Mesothelial cell of epicardium (in vitro differentiated cells): Measurements from ENCODE around the gene REPIN1. TPM values are rescaled to one million over a fixed set of nuclear protein-coding genes. Genes with fewer than 3 reads are reported as not detected.
A peak's percentile ranks its signal among the peaks of the same experiment; 100 is the strongest.

Source experiments
- DNase-seq, 2 experiments: peaks; one replicate each; pipeline ENCODE4 v3.0.0; 2021; ENCODE audit warnings: low spot score in 2 of 2; ENCODE audit not compliant: unreplicated experiment in 2 of 2
- H3K27ac Mint-ChIP-seq: 2 replicates; pipeline ENCODE4 v1.8.0; 2021; ENCODE audit warnings: mixed read lengths
- H3K27me3 Mint-ChIP-seq: 2 replicates; pipeline ENCODE4 v1.8.0; 2021; ENCODE audit warnings: low read depth, mixed read lengths
- H3K36me3 Mint-ChIP-seq: 2 replicates; pipeline ENCODE4 v1.8.0; 2021; ENCODE audit warnings: mixed read lengths
- H3K4me1 Mint-ChIP-seq: 2 replicates; pipeline ENCODE4 v1.8.0; 2021; ENCODE audit warnings: mixed read lengths
- H3K4me3 Mint-ChIP-seq: 2 replicates; pipeline ENCODE4 v1.8.0; 2021; ENCODE audit warnings: mild to moderate bottlenecking, moderate library complexity, mixed read lengths
- H3K9me3 Mint-ChIP-seq: 2 replicates; pipeline ENCODE4 v1.8.0; 2021; ENCODE audit warnings: mixed read lengths
- CTCF ChIP-seq: fragments of 200-600 bp; sonication (generic); IDR thresholded peaks from one replicate; pipeline ENCODE4 v1.5.0; 2021; ENCODE audit warnings: antibody characterized with exemption; ENCODE audit not compliant: unreplicated experiment
- total RNA-seq: library from RNA; stranded (reverse); gene quantifications from 3 replicates; pipeline ENCODE4 v1.2.1, GENCODE V29; 2021

The REPIN1 gene
- total RNA-seq, 1 donor from 2014 or later, result 148 TPM

DNA sequence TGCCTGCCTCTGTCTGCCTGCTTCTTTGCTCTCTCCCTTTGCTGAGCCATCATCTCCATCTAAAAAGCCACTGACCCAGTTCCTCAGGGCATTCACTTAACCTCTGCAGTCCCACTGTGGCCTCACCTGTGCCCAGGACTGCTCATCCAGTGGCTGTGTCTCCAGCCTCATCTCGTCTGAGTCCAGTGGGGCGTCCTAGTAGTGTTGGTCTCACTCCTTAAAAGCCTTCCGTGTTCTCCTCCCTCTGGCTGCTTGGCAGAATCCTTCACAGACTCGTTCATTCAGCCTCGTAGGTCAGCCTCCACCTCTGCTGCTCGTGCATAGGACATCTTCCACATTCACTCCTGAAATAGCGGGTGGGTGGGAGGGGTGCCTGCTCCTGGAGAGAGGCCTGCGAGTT, 34.5 kb upstream of the REPIN1 start:
- H3K9me3 Mint-ChIP-seq, result no peaks in the 10 kb centered on the region
- peaks cover 9% of the 10 kb centered on the region for H3K4me1 Mint-ChIP-seq
- H3K36me3 Mint-ChIP-seq, result no peaks in the 10 kb centered on the region
- DNase-seq, result no peak
- no peaks in the 10 kb centered on the region for H3K27me3 Mint-ChIP-seq
- TF ChIP-seq CTCF, result no peak
- no peak overlapping the region for H3K4me3 Mint-ChIP-seq
- H3K27ac Mint-ChIP-seq, result no peak overlapping the region

GRCh38 chr7:150335108-150335773, 33.4 kb upstream of the REPIN1 start:
- no peaks in the 10 kb centered on the region for H3K9me3 Mint-ChIP-seq
- H3K4me3 Mint-ChIP-seq, result no peak overlapping the region
- peak overlapping the region; percentile 82 for H3K27ac Mint-ChIP-seq
- H3K27me3 Mint-ChIP-seq, result peaks cover 11% of the 10 kb centered on the region
- peaks cover 20% of the 10 kb centered on the region for H3K4me1 Mint-ChIP-seq
- no peaks in the 10 kb centered on the region for H3K36me3 Mint-ChIP-seq
- DNase-seq, result no peak
- no peak for TF ChIP-seq CTCF

DNA sequence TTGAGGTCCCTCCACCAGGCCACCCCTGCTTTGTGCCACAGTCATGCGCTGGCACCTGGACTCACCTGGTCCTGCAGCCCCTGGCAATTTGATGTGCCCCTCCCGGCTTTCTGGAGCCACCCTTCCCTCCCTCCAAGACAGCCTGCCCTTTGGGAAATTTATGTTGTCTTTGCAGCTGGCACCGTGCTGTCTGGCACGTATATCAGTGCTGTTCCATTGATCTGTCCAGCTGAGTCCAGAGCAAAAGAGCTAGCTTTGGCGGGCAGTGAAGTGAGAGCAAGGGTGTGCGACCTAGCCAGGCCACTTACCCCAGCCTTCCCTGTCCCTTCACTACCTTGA, 32.9 kb upstream of the REPIN1 start:
- H3K27ac Mint-ChIP-seq, result no peak overlapping the region
- peaks cover 14% of the 10 kb centered on the region for H3K27me3 Mint-ChIP-seq
- peaks cover 23% of the 10 kb centered on the region for H3K4me1 Mint-ChIP-seq

DNA sequence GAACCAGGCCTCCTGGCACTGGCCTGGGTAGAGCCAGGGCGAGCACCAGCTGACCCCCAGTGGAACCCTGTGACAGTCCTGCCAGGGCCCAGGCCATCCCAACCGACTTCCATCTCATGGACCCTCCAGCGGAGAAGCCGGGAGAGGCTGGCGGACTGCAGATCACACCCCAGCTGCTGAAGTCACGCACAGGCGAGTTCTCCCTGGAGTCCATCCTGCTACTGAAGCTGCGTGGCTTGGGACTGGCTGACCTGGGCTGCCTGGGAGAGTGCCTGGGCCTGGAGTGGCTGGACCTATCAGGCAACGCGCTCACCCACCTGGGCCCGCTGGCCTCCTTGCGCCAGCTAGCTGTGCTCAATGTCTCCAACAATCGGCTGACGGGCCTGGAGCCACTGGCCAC, 31.9 kb upstream of the REPIN1 start:
- peaks cover 26% of the 10 kb centered on the region for H3K4me1 Mint-ChIP-seq
- DNase-seq, result no peak
- H3K9me3 Mint-ChIP-seq, result no peaks in the 10 kb centered on the region
- H3K4me3 Mint-ChIP-seq, result no peak overlapping the region
- no peak overlapping the region for H3K27ac Mint-ChIP-seq
- H3K36me3 Mint-ChIP-seq, result no peaks in the 10 kb centered on the region
- no peak for TF ChIP-seq CTCF
- H3K27me3 Mint-ChIP-seq, result peaks cover 21% of the 10 kb centered on the region

More for the DNA sequence above, 32.9 kb upstream of the REPIN1 start:
- no peak for TF ChIP-seq CTCF
- no peaks in the 10 kb centered on the region for H3K9me3 Mint-ChIP-seq
- no peak overlapping the region for H3K4me3 Mint-ChIP-seq
- no peak for DNase-seq
- no peaks in the 10 kb centered on the region for H3K36me3 Mint-ChIP-seq

- Mint-ChIP-seq H3K4me3 (no peak overlapping the region), H3K4me1 (peaks cover 30% of the 10 kb centered on the region), H3K27me3 (peaks cover 25% of the 10 kb centered on the region), H3K36me3 (no peaks in the 10 kb centered on the region), H3K27ac (no peak overlapping the region), H3K9me3 (no peaks in the 10 kb centered on the region)
- no peak for TF ChIP-seq CTCF
- no peak for DNase-seq
Observed at GRCh38 chr7:150337179-150337578, 31.4 kb upstream of the REPIN1 start.

- no peaks in the 10 kb centered on the region for H3K36me3 Mint-ChIP-seq
- peaks cover 32% of the 10 kb centered on the region for H3K4me1 Mint-ChIP-seq
- no peak for TF ChIP-seq CTCF
- no peak overlapping the region for H3K4me3 Mint-ChIP-seq
- no peaks in the 10 kb centered on the region for H3K9me3 Mint-ChIP-seq
- H3K27me3 Mint-ChIP-seq, result peaks cover 30% of the 10 kb centered on the region
- no peak overlapping the region for H3K27ac Mint-ChIP-seq
- DNase-seq, result no peak
Observed at GRCh38 chr7:150337659-150338081, 31.0 kb upstream of the REPIN1 start.
